Trophoblast cell (in vitro differentiated cells and primary cell): ENCODE results near the gene TSC22D2.

Experiments
- DNase-seq, 2 donors: peaks; one replicate each; pipeline ENCODE4 v3.0.0-alpha.2; 2016
- H2AFZ ChIP-seq: 2 replicates; pipeline ENCODE4 v1.6.1; 2013; ENCODE audit warnings: low read length, moderate library complexity, mild to moderate bottlenecking; ENCODE audit not compliant: insufficient read depth, poor library complexity
- H2AK5ac ChIP-seq: 2 replicates; pipeline ENCODE4 v1.6.1; 2013; ENCODE audit warnings: mild to moderate bottlenecking, low read length
- H2BK120ac ChIP-seq: 2 replicates; pipeline ENCODE4 v1.6.1; 2013; ENCODE audit warnings: low read length, mild to moderate bottlenecking, moderate library complexity; ENCODE audit not compliant: insufficient read depth, poor library complexity
- H2BK12ac ChIP-seq: 2 replicates; pipeline ENCODE4 v1.6.1; 2013; ENCODE audit warnings: mild to moderate bottlenecking, low read length, moderate library complexity
- H2BK5ac ChIP-seq: 2 replicates; pipeline ENCODE4 v1.6.1; 2013; ENCODE audit warnings: low read length, low read depth, moderate library complexity, mild to moderate bottlenecking; ENCODE audit not compliant: poor library complexity
- H3K14ac ChIP-seq: 2 replicates; pipeline ENCODE4 v1.6.1; 2013; ENCODE audit warnings: mild to moderate bottlenecking, low read length
- H3K18ac ChIP-seq: 2 replicates; pipeline ENCODE4 v1.6.1; 2013; ENCODE audit warnings: mild to moderate bottlenecking, low read length
- H3K23ac ChIP-seq: 2 replicates; pipeline ENCODE4 v1.6.1; 2013; ENCODE audit warnings: low read length
- H3K27ac ChIP-seq: 2 replicates; pipeline ENCODE4 v1.5.1; 2013; ENCODE audit warnings: low read depth, mild to moderate bottlenecking, inconsistent platforms, low read length, moderate library complexity
- H3K27me3 ChIP-seq: 2 replicates; pipeline ENCODE4 v1.6.1; 2013; ENCODE audit warnings: inconsistent platforms, mild to moderate bottlenecking, low read length, moderate library complexity; ENCODE audit not compliant: insufficient read depth
- H3K36me3 ChIP-seq, 2 experiments: 1 replicate in 1 of 2; 2 replicates in 1 of 2; pipeline ENCODE4 v1.6.1; 2013; ENCODE audit warnings: low read length in 2 of 2, mild to moderate bottlenecking in 2 of 2, moderate library complexity in 1 of 2; ENCODE audit not compliant: insufficient read depth in 2 of 2, control insufficient read depth in 1 of 2
- H3K4ac ChIP-seq: 2 replicates; pipeline ENCODE4 v1.6.1; 2013; ENCODE audit warnings: low read depth, mild to moderate bottlenecking, low read length, moderate library complexity
- H3K4me1 ChIP-seq, 2 experiments: 1 replicate in 1 of 2; 2 replicates in 1 of 2; pipeline ENCODE4 v1.6.1; 2013; ENCODE audit warnings: low read length in 2 of 2, mild to moderate bottlenecking in 2 of 2, moderate library complexity in 1 of 2; ENCODE audit not compliant: insufficient read depth in 2 of 2, control insufficient read depth in 1 of 2
- H3K4me2 ChIP-seq: 2 replicates; pipeline ENCODE4 v1.6.1; 2013; ENCODE audit warnings: inconsistent platforms, mild to moderate bottlenecking, low read length, moderate library complexity
- H3K4me3 ChIP-seq: 2 replicates; pipeline ENCODE4 v1.5.1; 2013; ENCODE audit warnings: mild to moderate bottlenecking, low read depth, low read length, inconsistent platforms
- H3K79me1 ChIP-seq: one replicate; pipeline ENCODE4 v1.6.1; 2013; ENCODE audit warnings: low read length
- H3K79me2 ChIP-seq: 2 replicates; pipeline ENCODE4 v1.6.1; 2013; ENCODE audit warnings: low read length, mild to moderate bottlenecking; ENCODE audit not compliant: control insufficient read depth, insufficient read depth, poor library complexity
- H3K9ac ChIP-seq: 2 replicates; pipeline ENCODE4 v1.6.1; 2013; ENCODE audit warnings: mild to moderate bottlenecking, low read length
- H3K9me3 ChIP-seq: 2 replicates; pipeline ENCODE4 v1.6.1; 2013; ENCODE audit warnings: low read depth, mild to moderate bottlenecking, control low read depth, inconsistent platforms, low read length; ENCODE audit not compliant: insufficient read depth
- H4K12ac ChIP-seq: 2 replicates; pipeline ENCODE4 v1.6.1; 2013; ENCODE audit warnings: low read depth, mild to moderate bottlenecking, low read length, moderate library complexity
- H4K8ac ChIP-seq: 2 replicates; pipeline ENCODE4 v1.6.1; 2013; ENCODE audit warnings: low read depth, mild to moderate bottlenecking, low read length, moderate library complexity
- H4K91ac ChIP-seq: one replicate; pipeline ENCODE4 v1.6.1; 2013; ENCODE audit warnings: low read depth, mild to moderate bottlenecking, low read length, moderate library complexity
- WGBS: extraction: QIAGEN DNeasy Blood & Tissue Kit; methylation state at CpG from one replicate; pipeline ENCODE4 v1.1.7; 2013; ENCODE audit warnings: missing lambda C conversion rate; ENCODE audit not compliant: insufficient read length, insufficient coverage; ENCODE audit errors: extremely low coverage; 5-methylcytosine and 5-hydroxymethylcytosine counted together

TSC22D2 gene

DNA sequence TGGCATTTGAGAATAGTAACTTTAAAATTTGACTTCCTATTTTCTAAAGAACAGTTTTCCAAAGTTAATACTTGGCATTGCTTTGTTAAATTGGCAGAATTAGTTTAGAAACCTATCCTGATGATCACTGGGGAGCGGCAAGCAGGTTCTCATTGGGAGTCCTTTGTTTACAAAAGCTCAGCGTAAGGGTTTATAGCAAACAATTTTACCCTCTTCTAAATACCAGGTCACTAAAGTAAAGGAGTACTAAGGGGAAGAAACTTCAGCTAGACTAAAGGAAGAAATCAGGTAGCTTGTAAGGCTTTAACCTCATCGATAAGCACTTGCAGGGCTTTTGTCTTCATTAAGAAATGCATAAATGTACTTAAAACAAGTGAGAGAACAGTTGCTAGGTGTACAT is 18.2 kb downstream of the TSC22D2 start:
- no peak overlapping the region for H4K12ac ChIP-seq
- no peak overlapping the region for H4K91ac ChIP-seq
- no peak overlapping the region for H3K4me2 ChIP-seq
- no peak overlapping the region for H3K23ac ChIP-seq
- no peaks in the 10 kb centered on the region for H3K4me1 ChIP-seq
- peaks cover 2 to 3% of the 10 kb centered on the region in 2 experiments for H3K36me3 ChIP-seq
- H2AK5ac ChIP-seq = no peak overlapping the region
- no peak overlapping the region for H3K18ac ChIP-seq
- H3K27me3 ChIP-seq = no peaks in the 10 kb centered on the region
- WGBS = no CpG with 5 or more reads among the region's 3 CpGs
- DNase-seq = no peak
- no peak overlapping the region for H3K4me3 ChIP-seq
- no peak overlapping the region for H2BK12ac ChIP-seq
- H4K8ac ChIP-seq = no peak overlapping the region
- no peak overlapping the region for H2BK120ac ChIP-seq
- H3K79me2 ChIP-seq = no peaks in the 10 kb centered on the region
- no peak overlapping the region for H3K14ac ChIP-seq
- no peak overlapping the region for H3K4ac ChIP-seq
- no peak overlapping the region for H2BK5ac ChIP-seq
- no peaks in the 10 kb centered on the region for H3K9me3 ChIP-seq
- no peaks in the 10 kb centered on the region for H3K79me1 ChIP-seq
- H3K27ac ChIP-seq = no peak overlapping the region
- H3K9ac ChIP-seq = no peak overlapping the region
- no peak overlapping the region for H2AFZ ChIP-seq

DNA sequence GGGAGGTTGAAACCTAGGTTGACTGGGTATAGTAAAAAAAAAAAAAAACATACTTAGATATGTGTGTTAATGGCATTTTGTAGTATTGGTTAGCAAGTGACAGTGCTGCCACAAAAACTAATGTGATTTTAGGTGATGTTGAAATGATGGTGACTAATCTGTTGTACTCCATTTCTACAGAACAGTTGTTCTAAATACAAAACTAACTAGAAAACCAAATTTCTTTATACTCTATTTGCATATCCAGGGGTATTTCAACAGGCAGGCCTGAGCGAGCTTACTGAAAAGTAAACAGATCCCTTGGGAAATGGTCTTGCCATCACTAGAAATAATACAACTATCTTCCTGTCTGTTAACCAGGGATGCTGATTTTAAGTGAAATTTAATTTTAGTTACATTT is 20.5 kb downstream of the TSC22D2 start:
- no peak overlapping the region for H3K4me2 ChIP-seq
- H3K79me1 ChIP-seq = no peaks in the 10 kb centered on the region
- H3K79me2 ChIP-seq = no peaks in the 10 kb centered on the region
- no peak overlapping the region for H3K27ac ChIP-seq
- WGBS = no CpG with 5 or more reads among the region's 1 CpG
- no peak overlapping the region for H2BK12ac ChIP-seq
- H2BK5ac ChIP-seq = no peak overlapping the region
- H4K12ac ChIP-seq = no peak overlapping the region
- H4K8ac ChIP-seq = no peak overlapping the region
- H2AFZ ChIP-seq = no peak overlapping the region
- H3K4ac ChIP-seq = no peak overlapping the region
- no peak overlapping the region for H3K9ac ChIP-seq
- no peak overlapping the region for H3K18ac ChIP-seq
- no peak overlapping the region for H3K14ac ChIP-seq
- no peak overlapping the region for H3K4me3 ChIP-seq
- H4K91ac ChIP-seq = no peak overlapping the region
- no peaks in the 10 kb centered on the region for H3K9me3 ChIP-seq
- H2AK5ac ChIP-seq = no peak overlapping the region
- peaks cover 2 to 3% of the 10 kb centered on the region in 2 experiments for H3K36me3 ChIP-seq
- no peaks in the 10 kb centered on the region for H3K4me1 ChIP-seq
- H3K27me3 ChIP-seq = no peaks in the 10 kb centered on the region
- no peak overlapping the region for H3K23ac ChIP-seq
- no peak overlapping the region for H2BK120ac ChIP-seq
- no peak for DNase-seq

- Histone ChIP-seq H2AFZ (no peak overlapping the region), H3K27ac (no peak overlapping the region), H3K4me3 (no peak overlapping the region), H3K23ac (no peak overlapping the region), H4K12ac (no peak overlapping the region), H3K9me3 (no peaks in the 10 kb centered on the region), H3K18ac (no peak overlapping the region), H3K79me1 (no peaks in the 10 kb centered on the region), H3K4ac (no peak overlapping the region), H2BK120ac (no peak overlapping the region), H3K9ac (no peak overlapping the region), H3K4me1 (no peaks in the 10 kb centered on the region), H4K8ac (no peak overlapping the region), H2AK5ac (no peak overlapping the region), H3K4me2 (no peak overlapping the region), H4K91ac (no peak overlapping the region), H2BK12ac (no peak overlapping the region), H3K36me3 (peaks cover 2 to 5% of the 10 kb centered on the region in 2 experiments), H3K79me2 (no peaks in the 10 kb centered on the region), H2BK5ac (no peak overlapping the region), H3K27me3 (no peaks in the 10 kb centered on the region), H3K14ac (no peak overlapping the region)
- peak; percentile 51 to 85 for DNase-seq
- no CpG with 5 or more reads among the region's 2 CpGs for WGBS
Measured at GRCh38 chr3:150429767-150430671, 21.9 kb downstream of the TSC22D2 start.

DNA sequence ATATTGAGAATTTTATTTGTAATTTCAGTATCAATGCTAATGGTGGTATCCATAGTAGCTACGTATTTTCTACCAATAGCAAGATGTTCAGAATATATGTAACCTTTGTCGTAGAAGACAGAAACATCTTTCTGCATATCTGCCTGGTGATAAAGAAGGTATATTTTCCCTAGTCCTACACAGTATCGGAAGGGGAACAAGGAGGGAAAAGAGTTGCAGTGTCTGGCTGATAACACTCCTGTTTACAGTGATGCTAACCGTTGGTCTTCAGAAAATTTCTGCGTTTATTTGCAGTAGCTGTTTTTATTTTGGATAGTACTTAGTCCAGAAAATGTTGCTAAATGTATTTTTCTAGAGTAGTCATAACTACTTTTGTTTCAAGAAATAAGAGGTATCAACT is 25.2 kb downstream of the TSC22D2 start:
- Histone ChIP-seq H3K9ac (no peak overlapping the region), H3K27me3 (no peaks in the 10 kb centered on the region), H2BK5ac (no peak overlapping the region), H3K79me1 (no peaks in the 10 kb centered on the region), H2AFZ (no peak overlapping the region), H2AK5ac (no peak overlapping the region), H3K4me3 (no peak overlapping the region), H3K14ac (no peak overlapping the region), H2BK12ac (no peak overlapping the region), H4K91ac (no peak overlapping the region), H3K23ac (no peak overlapping the region), H3K79me2 (no peaks in the 10 kb centered on the region), H3K9me3 (no peaks in the 10 kb centered on the region), H3K18ac (no peak overlapping the region), H3K4me2 (no peak overlapping the region), H4K8ac (no peak overlapping the region), H3K27ac (no peak overlapping the region), H3K4me1 (no peaks in the 10 kb centered on the region), H4K12ac (no peak overlapping the region), H3K4ac (no peak overlapping the region), H3K36me3 (peaks cover 0 to 3% of the 10 kb centered on the region in 2 experiments), H2BK120ac (no peak overlapping the region)
- DNase-seq = no peak
- WGBS = no CpG with 5 or more reads among the region's 5 CpGs
